Measurements from ENCODE around the gene CA6. TPM values are rescaled to one million over a fixed set of nuclear protein-coding genes. Genes with fewer than 3 reads are reported as not detected.
"Not testable (repeated sequence)": the region's sequence is repeated elsewhere in the genome, so short reads cannot be mapped to it uniquely, and the experiment has no call there.

CA6 gene
- polyA plus RNA-seq (2013), result not detected

GRCh38 chr1:8945568-8945967 lies at the start of gene CA6:
TSS of gene CA6 (plus strand) at chr1:8945868. CDS start at chr1:8945887, 19 bp downstream.
- WGBS (ENCODE audit: insufficient coverage), result over 99% methylated on average over 8 of the region's 8 CpGs
- ChIA-PET POLR2A (interaction anchor here (1.5 kb wide), 1 partner anchor 18 kb away, joined by 3 read pairs; no protein-coding TSS in a partner anchor), CTCF (interaction anchor here (2.0 to 3.0 kb wide), 2 partner anchors 27 to 43 kb away, joined by 6 to 14 read pairs; no protein-coding TSS in a partner anchor)
- Histone ChIP-seq H3K4me3 (ENCODE audit: control insufficient read depth in 1 of 7, extremely low read depth in 1 of 7, insufficient read depth in 4 of 7, low read depth in 2 of 7, low read length in 6 of 7) (no peak within 1 kb of the TSS), H3K27ac (ENCODE audit: insufficient read depth in 1 of 2, low read depth in 1 of 2, low read length in 2 of 2, poor library complexity in 1 of 2, severe bottlenecking in 2 of 2) (no peak within 1 kb of the TSS), H3K9me3 (ENCODE audit: control extremely low read depth in 1 of 5, control insufficient read depth in 4 of 5, insufficient read depth in 2 of 5, low read depth in 1 of 5, low read length in 4 of 5) (no peaks in the 10 kb centered on the region), H3K27me3 (replicated peaks in 2 of 5; ENCODE audit: control insufficient read depth in 4 of 5, insufficient read depth in 5 of 5, low read length in 4 of 5) (no peaks in the 10 kb centered on the region), H3K36me3 (ENCODE audit: control insufficient read depth in 4 of 4, insufficient read depth in 4 of 4, low read length in 3 of 4) (no peaks in the 10 kb centered on the region), H3K4me1 (ENCODE audit: control extremely low read depth in 1 of 4, control insufficient read depth in 4 of 4, insufficient read depth in 4 of 4, low read length in 3 of 4) (peaks cover 0 to 49% (median 40%) of the 10 kb centered on the region in 4 experiments)
- no peak for DNase-seq

GRCh38 chr1:8896775-8897174 lies 48.9 kb upstream of the CA6 start:
- H3K27ac ChIP-seq (ENCODE audit: insufficient read depth in 1 of 2, low read depth in 1 of 2, low read length in 2 of 2, poor library complexity in 1 of 2, severe bottlenecking in 2 of 2); H3K36me3 ChIP-seq (ENCODE audit: control insufficient read depth in 4 of 4, insufficient read depth in 4 of 4, low read length in 3 of 4); POLR2A ChIA-PET; H3K27me3 ChIP-seq (replicated peaks in 2 of 5; ENCODE audit: control insufficient read depth in 4 of 5, insufficient read depth in 5 of 5, low read length in 4 of 5); H3K4me3 ChIP-seq (ENCODE audit: control insufficient read depth in 1 of 7, extremely low read depth in 1 of 7, insufficient read depth in 4 of 7, low read depth in 2 of 7, low read length in 6 of 7); H3K4me1 ChIP-seq (ENCODE audit: control extremely low read depth in 1 of 4, control insufficient read depth in 4 of 4, insufficient read depth in 4 of 4, low read length in 3 of 4); H3K9me3 ChIP-seq (ENCODE audit: control extremely low read depth in 1 of 5, control insufficient read depth in 4 of 5, insufficient read depth in 2 of 5, low read depth in 1 of 5, low read length in 4 of 5); DNase-seq: not testable (repeated sequence)
- CTCF ChIA-PET, result interaction anchor here (1.6 kb wide), 1 partner anchor 11 kb away, joined by 4 read pairs; no protein-coding TSS in a partner anchor
- WGBS (ENCODE audit: insufficient coverage), result 89% methylated on average over 3 of the region's 3 CpGs

- 86% methylated on average over 1 of the region's 4 CpGs for WGBS (ENCODE audit: insufficient coverage)
- H3K27ac ChIP-seq (ENCODE audit: insufficient read depth in 1 of 2, low read depth in 1 of 2, low read length in 2 of 2, poor library complexity in 1 of 2, severe bottlenecking in 2 of 2); DNase-seq; POLR2A ChIA-PET; CTCF ChIA-PET; H3K36me3 ChIP-seq (ENCODE audit: control insufficient read depth in 4 of 4, insufficient read depth in 4 of 4, low read length in 3 of 4); H3K4me1 ChIP-seq (ENCODE audit: control extremely low read depth in 1 of 4, control insufficient read depth in 4 of 4, insufficient read depth in 4 of 4, low read length in 3 of 4); H3K4me3 ChIP-seq (ENCODE audit: control insufficient read depth in 1 of 7, extremely low read depth in 1 of 7, insufficient read depth in 4 of 7, low read depth in 2 of 7, low read length in 6 of 7); H3K27me3 ChIP-seq (replicated peaks in 2 of 5; ENCODE audit: control insufficient read depth in 4 of 5, insufficient read depth in 5 of 5, low read length in 4 of 5); H3K9me3 ChIP-seq (ENCODE audit: control extremely low read depth in 1 of 5, control insufficient read depth in 4 of 5, insufficient read depth in 2 of 5, low read depth in 1 of 5, low read length in 4 of 5): not testable (repeated sequence)
These were observed 48.2 kb upstream of the CA6 start for GRCh38 chr1:8897505-8897904.

- H3K27me3 ChIP-seq (replicated peaks in 2 of 5; ENCODE audit: control insufficient read depth in 4 of 5, insufficient read depth in 5 of 5, low read length in 4 of 5); POLR2A ChIA-PET; DNase-seq; H3K4me1 ChIP-seq (ENCODE audit: control extremely low read depth in 1 of 4, control insufficient read depth in 4 of 4, insufficient read depth in 4 of 4, low read length in 3 of 4); H3K27ac ChIP-seq (ENCODE audit: insufficient read depth in 1 of 2, low read depth in 1 of 2, low read length in 2 of 2, poor library complexity in 1 of 2, severe bottlenecking in 2 of 2); H3K9me3 ChIP-seq (ENCODE audit: control extremely low read depth in 1 of 5, control insufficient read depth in 4 of 5, insufficient read depth in 2 of 5, low read depth in 1 of 5, low read length in 4 of 5); H3K4me3 ChIP-seq (ENCODE audit: control insufficient read depth in 1 of 7, extremely low read depth in 1 of 7, insufficient read depth in 4 of 7, low read depth in 2 of 7, low read length in 6 of 7); H3K36me3 ChIP-seq (ENCODE audit: control insufficient read depth in 4 of 4, insufficient read depth in 4 of 4, low read length in 3 of 4): not testable (repeated sequence)
- CTCF ChIA-PET, result interaction anchor here (1.0 to 1.2 kb wide), 4 partner anchors 18 to 32 kb away, joined by 3 read pairs; no protein-coding TSS in a partner anchor
- 89% methylated on average over 4 of the region's 5 CpGs for WGBS (ENCODE audit: insufficient coverage)
These were observed 47.2 kb upstream of the CA6 start for GRCh38 chr1:8898418-8898817.

- no peak for DNase-seq
- Histone ChIP-seq H3K27me3 (replicated peaks in 2 of 5; ENCODE audit: control insufficient read depth in 4 of 5, insufficient read depth in 5 of 5, low read length in 4 of 5) (no peaks in the 10 kb centered on the region), H3K9me3 (ENCODE audit: control extremely low read depth in 1 of 5, control insufficient read depth in 4 of 5, insufficient read depth in 2 of 5, low read depth in 1 of 5, low read length in 4 of 5) (no peaks in the 10 kb centered on the region), H3K4me3 (ENCODE audit: control insufficient read depth in 1 of 7, extremely low read depth in 1 of 7, insufficient read depth in 4 of 7, low read depth in 2 of 7, low read length in 6 of 7) (no peak overlapping the region), H3K27ac (ENCODE audit: insufficient read depth in 1 of 2, low read depth in 1 of 2, low read length in 2 of 2, poor library complexity in 1 of 2, severe bottlenecking in 2 of 2) (no peak overlapping the region), H3K4me1 (ENCODE audit: control extremely low read depth in 1 of 4, control insufficient read depth in 4 of 4, insufficient read depth in 4 of 4, low read length in 3 of 4) (peaks cover 0 to 3% (median 0%) of the 10 kb centered on the region in 4 experiments), H3K36me3 (ENCODE audit: control insufficient read depth in 4 of 4, insufficient read depth in 4 of 4, low read length in 3 of 4) (no peaks in the 10 kb centered on the region)
- 97% methylated on average over 5 of the region's 7 CpGs for WGBS (ENCODE audit: insufficient coverage)
- ChIA-PET POLR2A (no interaction called here), CTCF (interaction anchor here (0.7 to 1.2 kb wide), 5 partner anchors 12 to 33 kb away, joined by 3 read pairs; no protein-coding TSS in a partner anchor)
These were observed 46.6 kb upstream of the CA6 start for GRCh38 chr1:8899046-8899445.

- CTCF ChIA-PET; H3K27me3 ChIP-seq (replicated peaks in 2 of 5; ENCODE audit: control insufficient read depth in 4 of 5, insufficient read depth in 5 of 5, low read length in 4 of 5); H3K36me3 ChIP-seq (ENCODE audit: control insufficient read depth in 4 of 4, insufficient read depth in 4 of 4, low read length in 3 of 4); H3K4me3 ChIP-seq (ENCODE audit: control insufficient read depth in 1 of 7, extremely low read depth in 1 of 7, insufficient read depth in 4 of 7, low read depth in 2 of 7, low read length in 6 of 7); H3K4me1 ChIP-seq (ENCODE audit: control extremely low read depth in 1 of 4, control insufficient read depth in 4 of 4, insufficient read depth in 4 of 4, low read length in 3 of 4); H3K9me3 ChIP-seq (ENCODE audit: control extremely low read depth in 1 of 5, control insufficient read depth in 4 of 5, insufficient read depth in 2 of 5, low read depth in 1 of 5, low read length in 4 of 5); POLR2A ChIA-PET; DNase-seq; H3K27ac ChIP-seq (ENCODE audit: insufficient read depth in 1 of 2, low read depth in 1 of 2, low read length in 2 of 2, poor library complexity in 1 of 2, severe bottlenecking in 2 of 2): not testable (repeated sequence)
- WGBS (ENCODE audit: insufficient coverage), result 100% methylated on average over 3 of the region's 4 CpGs
These were observed 45.0 kb upstream of the CA6 start for GRCh38 chr1:8900684-8901083.

- ChIA-PET POLR2A (interaction anchor here (0.6 kb wide), 1 partner anchor 160 kb away, joined by 3 read pairs; no protein-coding TSS in a partner anchor), CTCF (interaction anchor here (1.5 kb wide), 1 partner anchor 46 kb away, joined by 3 read pairs; no protein-coding TSS in a partner anchor)
- WGBS (ENCODE audit: insufficient coverage), result 97% methylated on average over 4 of the region's 5 CpGs
These were observed 42.9 kb upstream of the CA6 start for GRCh38 chr1:8902765-8903164.

More at GRCh38 chr1:8902765-8903164, 42.9 kb upstream of the CA6 start:
- Histone ChIP-seq H3K4me1 (ENCODE audit: control extremely low read depth in 1 of 4, control insufficient read depth in 4 of 4, insufficient read depth in 4 of 4, low read length in 3 of 4) (peaks cover 0 to 3% (median 0%) of the 10 kb centered on the region in 4 experiments), H3K27ac (ENCODE audit: insufficient read depth in 1 of 2, low read depth in 1 of 2, low read length in 2 of 2, poor library complexity in 1 of 2, severe bottlenecking in 2 of 2) (no peak overlapping the region), H3K4me3 (ENCODE audit: control insufficient read depth in 1 of 7, extremely low read depth in 1 of 7, insufficient read depth in 4 of 7, low read depth in 2 of 7, low read length in 6 of 7) (no peak overlapping the region), H3K36me3 (ENCODE audit: control insufficient read depth in 4 of 4, insufficient read depth in 4 of 4, low read length in 3 of 4) (no peaks in the 10 kb centered on the region), H3K27me3 (replicated peaks in 2 of 5; ENCODE audit: control insufficient read depth in 4 of 5, insufficient read depth in 5 of 5, low read length in 4 of 5) (no peaks in the 10 kb centered on the region), H3K9me3 (ENCODE audit: control extremely low read depth in 1 of 5, control insufficient read depth in 4 of 5, insufficient read depth in 2 of 5, low read depth in 1 of 5, low read length in 4 of 5) (no peaks in the 10 kb centered on the region)
- no peak for DNase-seq
